ENCODE measurements around the gene APBB2. TPM values are rescaled to one million over a fixed set of nuclear protein-coding genes. Genes with fewer than 3 reads are reported as not detected.
A peak's percentile ranks its signal among the peaks of the same experiment; 100 is the strongest.

The APBB2 gene
- total RNA-seq, 2 donors from 2014 or later, result 56.1 to 64.8 TPM

GRCh38 chr4:40957281-40957680 is 257.1 kb downstream of the APBB2 start:
- no peak overlapping the region for H3K4me3 ChIP-seq (ENCODE audit: low read length)
- Mint-ChIP-seq H3K4me1 (peaks cover 3% of the 10 kb centered on the region), H3K4me3 (no peak overlapping the region), H3K36me3 (ENCODE audit: low read depth) (peaks cover 20% of the 10 kb centered on the region), H3K27ac (no peak overlapping the region), H3K9me3 (peaks cover 12% of the 10 kb centered on the region), H3K27me3 (ENCODE audit: insufficient read depth) (no peaks in the 10 kb centered on the region)
- H3K27ac ChIP-seq (ENCODE audit: low read depth, low read length), result no peak overlapping the region
- H3K4me1 ChIP-seq (ENCODE audit: control insufficient read depth, insufficient read depth, low read length), result no peaks in the 10 kb centered on the region
- peaks cover 8% of the 10 kb centered on the region for H3K9me3 ChIP-seq (ENCODE audit: control insufficient read depth, low read length)
- no peak for DNase-seq
- H3K27me3 ChIP-seq (ENCODE audit: control insufficient read depth, insufficient read depth, low read length, poor library complexity, severe bottlenecking), result no peaks in the 10 kb centered on the region
- H3K36me3 ChIP-seq (ENCODE audit: control insufficient read depth, insufficient read depth, low read length), result no peaks in the 10 kb centered on the region
- TF ChIP-seq CTCF (conservative IDR thresholded peaks at IDR 0.05), result no peak
- WGBS, 2 experiments (ENCODE audit: insufficient coverage in 1 of 2, insufficient read length in 1 of 2), result 93 to 97% methylated on average over 2 to 4 of the region's 6 CpGs
- no peak overlapping the region for H3K9ac ChIP-seq (ENCODE audit: extremely low read depth, low read length, poor library complexity, severe bottlenecking)

- H3K9me3 Mint-ChIP-seq, result peaks cover 11% of the 10 kb centered on the region
- TF ChIP-seq CTCF (conservative IDR thresholded peaks at IDR 0.05), result no peak
- Histone ChIP-seq H3K4me1 (ENCODE audit: control insufficient read depth, insufficient read depth, low read length) (no peaks in the 10 kb centered on the region), H3K27me3 (ENCODE audit: control insufficient read depth, insufficient read depth, low read length, poor library complexity, severe bottlenecking) (no peaks in the 10 kb centered on the region), H3K36me3 (ENCODE audit: control insufficient read depth, insufficient read depth, low read length) (no peaks in the 10 kb centered on the region), H3K4me3 (ENCODE audit: low read length) (no peak overlapping the region), H3K9ac (ENCODE audit: extremely low read depth, low read length, poor library complexity, severe bottlenecking) (no peak overlapping the region), H3K27ac (ENCODE audit: low read depth, low read length) (no peak overlapping the region), H3K9me3 (ENCODE audit: control insufficient read depth, low read length) (peaks cover 8% of the 10 kb centered on the region)
- no peaks in the 10 kb centered on the region for H3K4me1 Mint-ChIP-seq
- WGBS, 2 experiments (ENCODE audit: insufficient coverage in 1 of 2, insufficient read length in 1 of 2), result 90 to 95% methylated on average over 2 to 5 of the region's 5 CpGs
- no peaks in the 10 kb centered on the region for H3K27me3 Mint-ChIP-seq (ENCODE audit: insufficient read depth)
- H3K36me3 Mint-ChIP-seq (ENCODE audit: low read depth), result peaks cover 18% of the 10 kb centered on the region
- DNase-seq, result no peak
- no peak overlapping the region for H3K27ac Mint-ChIP-seq
- H3K4me3 Mint-ChIP-seq, result no peak overlapping the region
These were observed 257.6 kb downstream of the APBB2 start for GRCh38 chr4:40956721-40957255.

- no peak for TF ChIP-seq CTCF (conservative IDR thresholded peaks at IDR 0.05)
- Mint-ChIP-seq H3K36me3 (ENCODE audit: low read depth) (peaks cover 8% of the 10 kb centered on the region), H3K27ac (no peak overlapping the region), H3K4me1 (no peaks in the 10 kb centered on the region), H3K9me3 (no peaks in the 10 kb centered on the region), H3K27me3 (ENCODE audit: insufficient read depth) (no peaks in the 10 kb centered on the region), H3K4me3 (no peak overlapping the region)
- Histone ChIP-seq H3K9me3 (ENCODE audit: control insufficient read depth, low read length) (no peaks in the 10 kb centered on the region), H3K4me1 (ENCODE audit: control insufficient read depth, insufficient read depth, low read length) (no peaks in the 10 kb centered on the region), H3K4me3 (ENCODE audit: low read length) (no peak overlapping the region), H3K27ac (ENCODE audit: low read depth, low read length) (peak overlapping the region; percentile 3), H3K9ac (ENCODE audit: extremely low read depth, low read length, poor library complexity, severe bottlenecking) (no peak overlapping the region), H3K27me3 (ENCODE audit: control insufficient read depth, insufficient read depth, low read length, poor library complexity, severe bottlenecking) (no peaks in the 10 kb centered on the region), H3K36me3 (ENCODE audit: control insufficient read depth, insufficient read depth, low read length) (no peaks in the 10 kb centered on the region)
- WGBS, 2 experiments (ENCODE audit: insufficient coverage in 1 of 2, insufficient read length in 1 of 2), result 90 to 100% methylated on average over 4 to 8 of the region's 8 CpGs
- DNase-seq, result no peak
These were observed 260.2 kb downstream of the APBB2 start for GRCh38 chr4:40954088-40954668.

Data from endodermal cell (in vitro differentiated cells).